Activated CD8-positive, alpha-beta T cell treated with anti-CD3 and anti-CD28 coated beads for 36 hours (primary cell): ENCODE results near the gene COA5. TPM values are rescaled to one million over a fixed set of nuclear protein-coding genes. Genes with fewer than 3 reads are reported as not detected.

Experiments used
- ATAC-seq: fragments of 200-7000 bp; cut with Tn5 transposase; one replicate; pipeline ENCODE4 v1.10.0; 2021; ENCODE audit warnings: mild to moderate bottlenecking, moderate library complexity
- CTCF ChIA-PET: fragments of 350-600 bp; sonication (Branson Sonifier 250); formaldehyde crosslinking; loops from one replicate; lab custom pipeline; 2021; ENCODE audit warnings: antibody characterized with exemption; lab: Charles Lee
- POLR2A ChIA-PET: fragments of 350-600 bp; sonication (Branson Sonifier 250); formaldehyde crosslinking; loops from one replicate; lab custom pipeline; 2021; ENCODE audit warnings: antibody characterized with exemption; lab: Charles Lee
- DNase-seq: peaks from one replicate; pipeline ENCODE4 v3.0.0-alpha.2; 2020
- H3K27ac Mint-ChIP-seq: one replicate; pipeline ENCODE4 v1.8.0; 2021; ENCODE audit warnings: mild to moderate bottlenecking, mixed read lengths
- H3K27me3 Mint-ChIP-seq: one replicate; pipeline ENCODE4 v1.8.0; 2021; ENCODE audit warnings: mixed read lengths
- H3K36me3 Mint-ChIP-seq: one replicate; pipeline ENCODE4 v1.8.0; 2021; ENCODE audit warnings: low read depth, mixed read lengths
- H3K4me1 Mint-ChIP-seq: one replicate; pipeline ENCODE4 v1.8.0; 2021; ENCODE audit warnings: low read depth, mixed read lengths
- H3K4me3 Mint-ChIP-seq: one replicate; pipeline ENCODE4 v1.8.0; 2021; ENCODE audit warnings: mild to moderate bottlenecking, moderate library complexity, mixed read lengths
- H3K9me3 Mint-ChIP-seq: one replicate; pipeline ENCODE4 v1.8.0; 2021; ENCODE audit warnings: mixed read lengths
- CTCF ChIP-seq: fragments of 200-600 bp; IDR thresholded peaks from one replicate; pipeline ENCODE4 v1.8.0; 2022; ENCODE audit warnings: antibody characterized with exemption, mild to moderate bottlenecking
- intact Hi-C: fragments of 100-400 bp; cut with micrococcal nuclease; formaldehyde crosslinking; loops from one replicate; pipeline ENCODE4 v1.10.0; 2022
- total RNA-seq, 2 experiments: library from RNA; stranded (reverse); gene quantifications; one replicate each; pipeline ENCODE4 v1.2.3, GENCODE V29; 2021

COA5 gene
- total RNA-seq, 2 experiments from 2014 or later = 27.5 to 32.7 TPM

GRCh38 chr2:98589489-98589888 is 18.8 kb downstream of the COA5 start:
- Mint-ChIP-seq H3K36me3 (peaks cover 38% of the 10 kb centered on the region), H3K4me3 (no peak overlapping the region), H3K4me1 (peaks cover 8% of the 10 kb centered on the region), H3K9me3 (peaks cover 4% of the 10 kb centered on the region), H3K27me3 (no peaks in the 10 kb centered on the region), H3K27ac (peak overlapping the region; percentile 63)
- no peak for ATAC-seq
- ChIA-PET CTCF (interaction anchor here (0.7 to 1.4 kb wide), 2 partner anchors 21 to 176 kb away, joined by 3 to 5 read pairs; no protein-coding TSS in a partner anchor), POLR2A (interaction anchor here (0.9 kb wide), 1 partner anchor 10 kb away, joined by 3 read pairs; no protein-coding TSS in a partner anchor)
- DNase-seq = no peak
- intact Hi-C loops = no loop called here
- no peak for TF ChIP-seq CTCF

- intact Hi-C loops = no loop called here
- Mint-ChIP-seq H3K27ac (peak overlapping the region; percentile 63), H3K27me3 (no peaks in the 10 kb centered on the region), H3K4me3 (no peak overlapping the region), H3K9me3 (peaks cover 2% of the 10 kb centered on the region), H3K4me1 (peaks cover 8% of the 10 kb centered on the region), H3K36me3 (peaks cover 34% of the 10 kb centered on the region)
- TF ChIP-seq CTCF = no peak
- ChIA-PET POLR2A (interaction anchor here (0.9 kb wide), 1 partner anchor 10 kb away, joined by 3 read pairs; no protein-coding TSS in a partner anchor), CTCF (interaction anchor here (1.4 kb wide), 1 partner anchor 176 kb away, joined by 5 read pairs; no protein-coding TSS in a partner anchor)
- ATAC-seq (no peak), DNase-seq (no peak)
These were observed 19.4 kb downstream of the COA5 start for GRCh38 chr2:98588880-98589431.

GRCh38 chr2:98586551-98587140 is 21.7 kb downstream of the COA5 start:
- peak overlapping the region; percentile 25 for H3K27ac Mint-ChIP-seq
- TF ChIP-seq CTCF = no peak
- H3K9me3 Mint-ChIP-seq = no peaks in the 10 kb centered on the region
- intact Hi-C loops = no loop called here
- CTCF ChIA-PET = interaction anchor here (1.5 to 3.1 kb wide), 5 partner anchors 9 to 174 kb away, joined by 3 to 8 read pairs (median 5); no protein-coding TSS in a partner anchor
- no peak for ATAC-seq
- H3K36me3 Mint-ChIP-seq = peaks cover 19% of the 10 kb centered on the region
- POLR2A ChIA-PET = interaction anchor here (0.6 to 0.7 kb wide), 3 partner anchors 12 to 17 kb away, joined by 3 read pairs; no protein-coding TSS in a partner anchor
- H3K27me3 Mint-ChIP-seq = no peaks in the 10 kb centered on the region
- peaks cover 8% of the 10 kb centered on the region for H3K4me1 Mint-ChIP-seq
- DNase-seq = no peak
- H3K4me3 Mint-ChIP-seq = no peak overlapping the region

GRCh38 chr2:98585386-98585785 is 22.9 kb downstream of the COA5 start:
- Mint-ChIP-seq H3K4me1 (peaks cover 6% of the 10 kb centered on the region), H3K9me3 (no peaks in the 10 kb centered on the region), H3K4me3 (no peak overlapping the region), H3K36me3 (peaks cover 11% of the 10 kb centered on the region), H3K27me3 (no peaks in the 10 kb centered on the region), H3K27ac (no peak overlapping the region)
- no peak for TF ChIP-seq CTCF
- DNase-seq = no peak
- CTCF ChIA-PET = interaction anchor here (1.4 to 3.1 kb wide), 5 partner anchors 11 to 200 kb away, joined by 4 to 8 read pairs (median 5); no protein-coding TSS in a partner anchor
- POLR2A ChIA-PET = interaction anchor here (1.1 kb wide), 1 partner anchor 26 kb away, joined by 3 read pairs; no protein-coding TSS in a partner anchor
- no peak for ATAC-seq
- intact Hi-C loops = no loop called here
